Epithelial cell of proximal tubule (primary cell): ENCODE data around the gene SLC7A1. TPM values are rescaled to one million over a fixed set of nuclear protein-coding genes. Genes with fewer than 3 reads are reported as not detected.

ENCODE experiments used
- DNase-seq: peaks from one replicate; pipeline ENCODE4 v3.0.0-alpha.2; 2011; ENCODE audit warnings: low read depth
- H3K4me3 ChIP-seq: 2 replicates; pipeline ENCODE4 v1.5.1; 2011; ENCODE audit warnings: low read depth, mild to moderate bottlenecking, low read length
- CTCF ChIP-seq: conservative IDR thresholded peaks from 2 replicates; pipeline ENCODE4 v1.5.1; 2012; ENCODE audit warnings: low read depth, mild to moderate bottlenecking, low read length
- total RNA-seq: library from RNA; depleted of rRNA; stranded (reverse); fragments of >200 nt; gene quantifications from 2 replicates; pipeline ENCODE4 v1.2.3, GENCODE V29; 2015

Gene SLC7A1
- total RNA-seq, 1 donor from 2014 or later, result 48.5 TPM

GRCh38 chr13:29583073-29583785 lies 12.3 kb downstream of the SLC7A1 start:
- DNase-seq, result peak; percentile 67
- no peak for TF ChIP-seq CTCF
- H3K4me3 ChIP-seq, result no peak overlapping the region

GRCh38 chr13:29582171-29582570 lies 13.3 kb downstream of the SLC7A1 start:
- no peak for TF ChIP-seq CTCF
- no peak overlapping the region for H3K4me3 ChIP-seq
- no peak for DNase-seq

GRCh38 chr13:29581666-29582065 lies 13.8 kb downstream of the SLC7A1 start:
- no peak overlapping the region for H3K4me3 ChIP-seq
- TF ChIP-seq CTCF, result no peak
- DNase-seq, result no peak

- no peak for DNase-seq
- no peak for TF ChIP-seq CTCF
- H3K4me3 ChIP-seq, result no peak overlapping the region
Measured at GRCh38 chr13:29579094-29579493, 16.4 kb downstream of the SLC7A1 start.

GRCh38 chr13:29578300-29579085 lies 17.0 kb downstream of the SLC7A1 start:
- TF ChIP-seq CTCF, result no peak
- no peak overlapping the region for H3K4me3 ChIP-seq
- no peak for DNase-seq

- no peak for DNase-seq
Measured at GRCh38 chr13:29577136-29578051, 18.1 kb downstream of the SLC7A1 start.

More at GRCh38 chr13:29577136-29578051, 18.1 kb downstream of the SLC7A1 start:
- H3K4me3 ChIP-seq, result no peak overlapping the region
- TF ChIP-seq CTCF, result no peak
